Epithelial cell of proximal tubule (primary cell): ENCODE data around the gene DUSP28. TPM values are rescaled to one million over a fixed set of nuclear protein-coding genes. Genes with fewer than 3 reads are reported as not detected.

Experiments
- DNase-seq: peaks from one replicate; pipeline ENCODE4 v3.0.0-alpha.2; 2011; ENCODE audit warnings: low read depth
- H3K4me3 ChIP-seq: 2 replicates; pipeline ENCODE4 v1.5.1; 2011; ENCODE audit warnings: low read depth, mild to moderate bottlenecking, low read length
- total RNA-seq: library from RNA; depleted of rRNA; stranded (reverse); fragments of >200 nt; gene quantifications from 2 replicates; pipeline ENCODE4 v1.2.3, GENCODE V29; 2015
- TF ChIP-seq, protein P1 (sequence below): conservative IDR thresholded peaks from 2 replicates; pipeline ENCODE4 v1.5.1; 2012; ENCODE audit warnings: low read depth, mild to moderate bottlenecking, low read length

Gene DUSP28
- total RNA-seq, 1 donor from 2014 or later = 6.3 TPM

DNA sequence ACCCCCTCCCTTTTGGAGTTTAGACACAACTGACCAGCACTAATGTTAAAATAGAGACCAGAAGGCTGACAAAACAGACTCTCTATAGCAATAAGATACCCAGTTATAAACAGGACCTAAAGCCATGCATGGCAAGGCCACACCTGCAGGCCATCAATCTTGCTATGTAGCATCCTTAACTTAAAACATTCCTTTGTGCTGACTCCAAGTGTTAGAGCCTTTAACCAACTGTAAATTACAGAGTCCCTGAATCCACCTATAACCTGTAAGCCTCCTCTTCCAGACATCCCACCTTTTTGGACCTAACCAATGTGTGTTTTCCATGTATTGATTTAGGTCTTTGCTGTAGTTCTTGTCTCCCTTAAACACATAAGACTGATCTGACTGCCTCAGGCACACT, 20.3 kb upstream of the DUSP28 start:
- TF ChIP-seq, protein P1, sequence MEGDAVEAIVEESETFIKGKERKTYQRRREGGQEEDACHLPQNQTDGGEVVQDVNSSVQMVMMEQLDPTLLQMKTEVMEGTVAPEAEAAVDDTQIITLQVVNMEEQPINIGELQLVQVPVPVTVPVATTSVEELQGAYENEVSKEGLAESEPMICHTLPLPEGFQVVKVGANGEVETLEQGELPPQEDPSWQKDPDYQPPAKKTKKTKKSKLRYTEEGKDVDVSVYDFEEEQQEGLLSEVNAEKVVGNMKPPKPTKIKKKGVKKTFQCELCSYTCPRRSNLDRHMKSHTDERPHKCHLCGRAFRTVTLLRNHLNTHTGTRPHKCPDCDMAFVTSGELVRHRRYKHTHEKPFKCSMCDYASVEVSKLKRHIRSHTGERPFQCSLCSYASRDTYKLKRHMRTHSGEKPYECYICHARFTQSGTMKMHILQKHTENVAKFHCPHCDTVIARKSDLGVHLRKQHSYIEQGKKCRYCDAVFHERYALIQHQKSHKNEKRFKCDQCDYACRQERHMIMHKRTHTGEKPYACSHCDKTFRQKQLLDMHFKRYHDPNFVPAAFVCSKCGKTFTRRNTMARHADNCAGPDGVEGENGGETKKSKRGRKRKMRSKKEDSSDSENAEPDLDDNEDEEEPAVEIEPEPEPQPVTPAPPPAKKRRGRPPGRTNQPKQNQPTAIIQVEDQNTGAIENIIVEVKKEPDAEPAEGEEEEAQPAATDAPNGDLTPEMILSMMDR = no peak
- no peak overlapping the region for H3K4me3 ChIP-seq
- no peak for DNase-seq

DNA sequence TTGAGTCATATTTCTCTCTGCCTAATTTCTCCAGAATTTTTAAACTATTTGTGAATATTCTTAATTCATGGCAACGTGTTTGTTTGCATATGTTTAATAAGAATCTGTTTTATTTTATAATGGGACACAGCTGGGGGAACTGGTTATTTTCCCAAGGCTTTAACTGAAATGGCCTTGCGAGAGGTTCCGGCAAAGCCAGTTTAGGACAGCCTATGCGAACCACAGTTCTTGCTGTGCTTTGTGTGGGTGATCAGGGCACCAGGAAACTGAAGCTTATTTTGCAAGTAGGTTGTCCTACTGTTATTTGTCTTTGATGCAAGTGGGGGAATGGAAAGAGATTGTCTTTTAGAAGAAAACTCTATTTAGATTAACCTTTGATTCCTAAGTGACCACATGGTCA, 8.9 kb upstream of the DUSP28 start:
- TF ChIP-seq, protein P1 = no peak
- no peak for DNase-seq
- H3K4me3 ChIP-seq = no peak overlapping the region

DNA sequence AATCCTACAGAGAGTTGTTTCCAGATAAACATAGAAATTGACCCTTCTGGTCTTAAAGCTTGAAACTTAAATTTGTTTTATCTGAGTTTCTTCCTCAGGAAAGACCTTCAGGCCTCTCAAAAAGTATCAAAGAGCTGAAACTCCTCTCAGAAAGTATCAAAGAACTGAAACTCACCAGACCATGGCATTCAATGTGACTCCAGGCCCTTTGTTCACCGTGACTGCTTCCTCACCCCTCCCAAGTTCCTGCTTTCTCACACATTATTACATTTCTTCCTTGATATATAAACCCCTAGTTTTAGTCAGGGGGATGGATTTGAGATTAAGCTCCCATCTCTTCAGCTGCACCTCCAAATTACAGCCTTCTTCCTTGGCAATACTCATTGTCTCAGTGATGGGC, 8.3 kb upstream of the DUSP28 start:
- H3K4me3 ChIP-seq = no peak overlapping the region
- TF ChIP-seq, protein P1 = no peak
- DNase-seq = no peak

DNA sequence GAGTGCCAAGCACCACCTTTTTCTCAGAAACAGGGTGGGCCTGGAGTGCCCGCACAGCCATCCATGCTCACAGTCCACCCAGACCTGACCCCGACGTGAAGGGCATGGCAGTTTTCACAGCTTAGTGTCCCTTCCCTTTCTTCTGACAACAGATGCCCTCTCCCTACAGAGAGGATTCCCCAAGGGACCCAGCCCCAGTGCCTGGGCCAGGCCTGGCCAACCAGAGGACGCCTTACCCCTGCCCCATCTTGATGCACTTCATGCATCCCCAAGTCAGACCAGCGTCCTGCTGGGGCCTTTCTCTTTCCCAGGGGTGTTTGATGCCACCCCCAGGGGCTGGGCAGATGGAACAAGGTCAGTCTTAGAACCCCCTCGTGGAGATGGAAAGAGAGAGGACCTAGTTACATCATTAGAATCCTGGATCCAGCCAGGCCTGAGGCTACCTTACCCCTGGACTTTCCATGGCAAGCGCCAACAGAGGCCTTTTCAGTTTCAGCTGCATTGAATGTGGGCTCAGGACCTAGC, 6.1 kb upstream of the DUSP28 start:
- TF ChIP-seq, protein P1 = no peak
- no peak overlapping the region for H3K4me3 ChIP-seq
- DNase-seq = no peak

DNA sequence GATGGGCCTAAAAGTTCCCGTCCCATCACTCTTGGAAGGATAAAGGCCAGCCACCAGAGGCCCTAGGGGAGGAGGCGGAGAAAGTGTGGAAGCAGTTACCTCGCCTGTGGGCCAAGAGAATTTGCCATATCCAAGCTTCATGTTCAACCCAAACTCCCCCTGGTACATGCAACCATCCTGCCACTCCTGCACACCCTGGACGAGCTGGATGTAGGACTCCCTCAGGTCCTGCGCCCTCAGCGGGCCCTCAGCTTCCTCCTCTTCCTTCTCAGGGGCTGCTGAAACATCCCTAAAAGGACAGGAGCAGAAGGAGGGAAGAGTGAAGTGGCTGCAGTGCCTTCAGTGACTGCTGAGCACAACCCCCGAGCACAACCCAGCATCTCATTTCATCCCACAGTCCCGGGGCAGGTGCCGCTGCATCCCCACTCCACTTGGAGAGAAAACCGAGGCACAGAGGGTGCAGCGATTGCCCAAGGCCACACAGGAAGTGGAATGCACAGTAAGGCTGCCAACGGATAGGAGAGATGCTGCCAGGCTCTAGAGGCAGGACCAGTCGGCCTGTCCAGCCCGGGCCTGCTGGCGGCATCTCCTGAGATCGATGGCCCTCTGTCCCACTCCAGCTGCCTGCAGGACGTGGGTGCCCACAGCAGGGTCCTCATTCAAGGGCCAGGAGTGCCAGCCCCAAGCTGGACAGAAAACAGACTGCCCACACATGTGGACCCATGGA, 5.2 kb upstream of the DUSP28 start:
- no peak overlapping the region for H3K4me3 ChIP-seq
- TF ChIP-seq, protein P1 = no peak
- DNase-seq = no peak

DNA sequence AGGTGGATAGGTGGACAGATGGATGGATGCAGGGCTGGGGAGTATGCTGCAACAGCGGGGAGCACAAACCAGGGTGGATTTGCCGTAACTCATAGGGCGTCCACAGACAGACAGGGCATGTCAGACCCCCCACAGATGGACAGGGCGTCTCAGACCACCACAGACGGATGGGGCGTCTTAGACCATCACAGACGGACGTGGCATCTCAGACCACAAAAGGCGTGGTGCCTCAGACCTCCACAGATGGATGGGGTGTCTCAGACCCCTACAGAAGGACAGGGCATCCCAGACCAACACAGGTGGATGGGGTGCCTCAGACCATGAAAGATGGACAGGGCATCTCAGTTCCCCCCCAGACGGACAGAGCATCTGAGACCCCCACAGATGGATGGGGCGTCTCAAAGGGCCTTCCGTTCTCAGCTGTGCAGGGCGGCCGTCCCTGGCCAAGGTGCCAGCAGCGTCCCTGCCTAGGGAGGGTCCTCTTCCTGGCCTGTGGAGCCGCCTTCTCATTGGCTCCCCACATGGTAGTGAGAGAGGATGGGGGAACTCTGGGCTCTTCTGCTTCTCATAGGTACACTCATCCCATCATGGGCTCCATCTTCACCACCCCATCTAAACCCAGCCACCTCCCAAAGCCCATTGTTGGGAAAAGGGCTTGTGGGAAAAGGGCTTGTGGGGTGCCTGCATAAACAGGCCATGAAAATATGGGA, 4.5 kb upstream of the DUSP28 start:
- DNase-seq = no peak
- TF ChIP-seq, protein P1 = no peak

More for the DNA sequence above, 4.5 kb upstream of the DUSP28 start:
- no peak overlapping the region for H3K4me3 ChIP-seq
